ENCODE measurements around the gene MTR.

GRCh38 chr1:236870721-236871120 is 75.6 kb downstream of the MTR start:
- TF ChIP-seq POLR2AphosphoS5 (IDR thresholded peaks at IDR 0.05; ENCODE audit: low read depth, low read length) (no peak), TAF1 (IDR thresholded peaks at IDR 0.05; ENCODE audit: borderline replicate concordance, insufficient read depth, low read length) (no peak), SIN3A (IDR thresholded peaks at IDR 0.05; ENCODE audit: borderline replicate concordance, insufficient read depth, low read length) (no peak), REST (IDR thresholded peaks at IDR 0.05; ENCODE audit: insufficient read depth in 1 of 2, low read depth in 2 of 2, low read length in 2 of 2) (no peak), FOXP2 (optimal IDR thresholded peaks at IDR 0.05; ENCODE audit: borderline replicate concordance, extremely low read depth, extremely low read length, insufficient read depth) (no peak)

All from PFSK-1 (cell line).